ENCODE results near the gene CAPN10. TPM values are rescaled to one million over a fixed set of nuclear protein-coding genes. Genes with fewer than 3 reads are reported as not detected.
A peak's percentile ranks its signal among the peaks of the same experiment; 100 is the strongest.
"Not testable (repeated sequence)": the region's sequence is repeated elsewhere in the genome, so short reads cannot be mapped to it uniquely, and the experiment has no call there.

Gene CAPN10, protein sequence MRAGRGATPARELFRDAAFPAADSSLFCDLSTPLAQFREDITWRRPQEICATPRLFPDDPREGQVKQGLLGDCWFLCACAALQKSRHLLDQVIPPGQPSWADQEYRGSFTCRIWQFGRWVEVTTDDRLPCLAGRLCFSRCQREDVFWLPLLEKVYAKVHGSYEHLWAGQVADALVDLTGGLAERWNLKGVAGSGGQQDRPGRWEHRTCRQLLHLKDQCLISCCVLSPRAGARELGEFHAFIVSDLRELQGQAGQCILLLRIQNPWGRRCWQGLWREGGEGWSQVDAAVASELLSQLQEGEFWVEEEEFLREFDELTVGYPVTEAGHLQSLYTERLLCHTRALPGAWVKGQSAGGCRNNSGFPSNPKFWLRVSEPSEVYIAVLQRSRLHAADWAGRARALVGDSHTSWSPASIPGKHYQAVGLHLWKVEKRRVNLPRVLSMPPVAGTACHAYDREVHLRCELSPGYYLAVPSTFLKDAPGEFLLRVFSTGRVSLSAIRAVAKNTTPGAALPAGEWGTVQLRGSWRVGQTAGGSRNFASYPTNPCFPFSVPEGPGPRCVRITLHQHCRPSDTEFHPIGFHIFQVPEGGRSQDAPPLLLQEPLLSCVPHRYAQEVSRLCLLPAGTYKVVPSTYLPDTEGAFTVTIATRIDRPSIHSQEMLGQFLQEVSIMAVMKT
- 24.5 TPM for polyA plus RNA-seq (2013, experiment 1 of 2)
- 23.9 TPM for polyA plus RNA-seq (2013, experiment 2 of 2)

DNA sequence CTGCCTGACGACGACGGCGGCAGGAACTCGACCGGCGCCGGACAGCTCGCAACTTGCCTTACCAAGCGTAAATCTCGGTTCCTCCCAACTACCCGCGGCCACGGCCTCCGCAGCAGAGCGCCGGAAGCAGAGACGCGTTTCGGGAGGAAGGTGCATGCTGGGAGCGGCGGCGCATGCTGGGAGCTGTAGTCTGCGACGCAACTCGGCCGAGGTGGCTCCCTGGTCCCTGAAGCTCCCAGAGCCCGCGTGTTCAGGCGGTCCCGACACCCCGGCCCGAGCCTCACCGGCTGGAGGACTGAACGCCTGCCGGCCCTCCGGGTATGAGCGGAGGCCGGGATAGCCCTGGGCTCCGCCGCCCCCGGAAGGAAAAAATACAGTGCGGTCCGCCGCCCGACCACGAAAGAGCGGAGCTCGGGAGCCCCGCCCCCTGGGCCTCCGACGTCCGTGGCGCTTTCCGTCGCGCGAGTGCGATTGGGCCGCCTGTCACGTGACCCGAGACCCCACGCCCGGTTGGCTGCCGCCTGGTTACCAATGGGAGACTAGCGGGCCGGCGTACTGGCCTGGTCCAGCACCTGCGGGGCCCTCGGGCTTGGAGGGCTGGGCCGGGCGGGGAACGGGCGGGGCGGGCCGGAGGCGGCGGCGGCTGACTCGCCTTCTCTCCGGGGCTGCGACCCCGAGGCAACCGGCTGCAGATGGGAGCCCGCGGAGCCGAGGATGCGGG lies at the start of gene CAPN10:
Gene CAPN10, plus strand, starts transcription at position 537 of the 721 bp plus-strand sequence. Its CDS starts 178 bp downstream, at position 715.
- H3K27ac ChIP-seq (replicated peaks; ENCODE audit: low read length): peak within 1 kb of the TSS; percentile 68
- H3K4ac ChIP-seq (ENCODE audit: low read length): no peak within 1 kb of the TSS
- H4K91ac ChIP-seq (ENCODE audit: low read depth, low read length, poor library complexity): no peak within 1 kb of the TSS
- peak within 1 kb of the TSS; percentile 53 for H2AK5ac ChIP-seq (ENCODE audit: low read depth, low read length)
- no CpG with 5 or more reads among the region's 88 CpGs for WGBS, 2 donors (ENCODE audit: extremely low coverage in 2 of 2, insufficient read length in 2 of 2, insufficient replicate concordance in 1 of 2)
- peak within 1 kb of the TSS; percentile 90 to 93 for H3K4me3 ChIP-seq (ENCODE audit: low read length in 2 of 2)
- no peak within 1 kb of the TSS for H3K14ac ChIP-seq (ENCODE audit: low read length)
- peak within 1 kb of the TSS; percentile 75 for H3K23ac ChIP-seq (ENCODE audit: low read depth, low read length, poor library complexity)
- peak within 1 kb of the TSS; percentile 63 for H2BK120ac ChIP-seq (ENCODE audit: low read depth, low read length)
- H3K79me1 ChIP-seq (ENCODE audit: low read depth, low read length): peaks cover 32% of the 10 kb centered on the region
- peak within 1 kb of the TSS; percentile 99 for H2AFZ ChIP-seq (ENCODE audit: low read length)
- H3K27me3 ChIP-seq (ENCODE audit: control insufficient read depth in 3 of 3, insufficient read depth in 3 of 3, low read depth in 1 of 3, low read length in 3 of 3): no peaks in the 10 kb centered on the region
- H2BK12ac ChIP-seq (ENCODE audit: low read length): no peak within 1 kb of the TSS
- peak; percentile 95 for DNase-seq (ENCODE audit: low spot score)
- peak within 1 kb of the TSS; percentile 56 for H4K8ac ChIP-seq (ENCODE audit: low read depth, low read length)
- peak within 1 kb of the TSS; percentile 69 for H3K4me2 ChIP-seq (ENCODE audit: insufficient read depth, low read length, poor library complexity, severe bottlenecking)
- H3K36me3 ChIP-seq (replicated peaks in 1 of 2; ENCODE audit: control insufficient read depth in 2 of 2, insufficient read depth in 2 of 2, low read length in 2 of 2): peaks cover 10 to 46% of the 10 kb centered on the region in 2 donors
- H2BK5ac ChIP-seq (ENCODE audit: low read length): peak within 1 kb of the TSS; percentile 58
- no peak within 1 kb of the TSS for H2BK15ac ChIP-seq (ENCODE audit: low read length)
- H3K9ac ChIP-seq (ENCODE audit: low read depth, low read length, poor library complexity): peak within 1 kb of the TSS; percentile 93
- peak within 1 kb of the TSS; percentile 98 for H3K18ac ChIP-seq (ENCODE audit: low read length)
- H3K9me3 ChIP-seq (replicated peaks in 1 of 2; ENCODE audit: control insufficient read depth in 2 of 2, insufficient read depth in 1 of 2, low read depth in 1 of 2, low read length in 2 of 2): peaks cover 0 to 4% of the 10 kb centered on the region in 2 donors
- H3K4me1 ChIP-seq (ENCODE audit: control insufficient read depth in 2 of 2, insufficient read depth in 1 of 2, low read depth in 1 of 2, low read length in 2 of 2): peaks cover 15 to 21% of the 10 kb centered on the region in 2 donors

DNA sequence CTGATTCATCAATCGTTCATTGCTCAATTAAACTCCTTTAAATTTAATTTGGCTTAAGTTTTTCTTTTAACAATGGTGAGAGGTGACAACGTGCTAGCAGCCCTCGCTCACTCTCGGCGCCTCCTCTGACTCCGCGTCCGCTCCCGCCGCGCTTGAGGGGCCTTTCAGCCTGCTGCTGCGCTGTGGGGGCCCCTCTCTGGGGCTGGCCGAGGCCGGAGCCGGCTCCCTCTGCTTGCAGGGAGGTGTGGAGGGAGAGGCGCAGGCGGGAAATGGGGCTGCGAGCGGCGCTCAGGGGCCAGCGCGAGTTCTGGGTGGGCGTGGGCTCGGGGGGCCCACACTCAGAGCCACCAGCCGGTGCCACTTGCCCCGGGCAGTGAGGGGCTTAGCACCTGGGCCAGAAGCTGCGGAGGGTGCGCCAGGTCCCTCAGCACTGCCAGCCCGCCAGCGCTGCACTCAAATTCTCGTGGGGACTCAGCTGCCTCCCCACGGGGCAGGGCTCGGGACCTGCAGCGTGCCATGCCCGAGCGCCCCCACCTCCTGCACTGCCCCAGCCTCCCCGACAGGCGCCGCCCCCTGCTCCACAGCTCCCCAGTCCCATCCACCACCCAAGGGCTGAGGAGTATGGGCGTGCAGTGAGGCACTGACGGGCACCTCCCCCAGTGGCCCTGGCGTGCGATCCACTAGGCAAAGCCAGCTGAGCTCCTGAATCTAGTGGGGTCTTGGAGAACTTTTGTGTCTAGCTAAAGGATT lies 48.3 kb upstream of the CAPN10 start:
- H2BK12ac ChIP-seq (ENCODE audit: low read length): no peak overlapping the region
- no peak overlapping the region for H4K91ac ChIP-seq (ENCODE audit: low read depth, low read length, poor library complexity)
- no peak overlapping the region for H3K9ac ChIP-seq (ENCODE audit: low read depth, low read length, poor library complexity)
- no peak overlapping the region for H2BK15ac ChIP-seq (ENCODE audit: low read length)
- no peak overlapping the region for H2BK120ac ChIP-seq (ENCODE audit: low read depth, low read length)
- H4K8ac ChIP-seq (ENCODE audit: low read depth, low read length): no peak overlapping the region
- H3K4me2 ChIP-seq (ENCODE audit: insufficient read depth, low read length, poor library complexity, severe bottlenecking): no peak overlapping the region
- H2BK5ac ChIP-seq (ENCODE audit: low read length): no peak overlapping the region
- no peak overlapping the region for H3K27ac ChIP-seq (replicated peaks; ENCODE audit: low read length)
- no peaks in the 10 kb centered on the region for H3K4me1 ChIP-seq (ENCODE audit: control insufficient read depth in 2 of 2, insufficient read depth in 1 of 2, low read depth in 1 of 2, low read length in 2 of 2)
- H3K36me3 ChIP-seq (replicated peaks in 1 of 2; ENCODE audit: control insufficient read depth in 2 of 2, insufficient read depth in 2 of 2, low read length in 2 of 2): peaks cover 0 to 47% of the 10 kb centered on the region in 2 donors
- no peak overlapping the region for H3K23ac ChIP-seq (ENCODE audit: low read depth, low read length, poor library complexity)
- H2AK5ac ChIP-seq (ENCODE audit: low read depth, low read length): no peak overlapping the region
- WGBS, 2 donors (ENCODE audit: extremely low coverage in 2 of 2, insufficient read length in 2 of 2, insufficient replicate concordance in 1 of 2): no CpG with 5 or more reads among the region's 43 CpGs
- H2AFZ ChIP-seq (ENCODE audit: low read length): no peak overlapping the region
- no peak overlapping the region for H3K4ac ChIP-seq (ENCODE audit: low read length)
- H3K4me3 ChIP-seq (ENCODE audit: low read length in 2 of 2): no peak overlapping the region
- H3K9me3 ChIP-seq (replicated peaks in 1 of 2; ENCODE audit: control insufficient read depth in 2 of 2, insufficient read depth in 1 of 2, low read depth in 1 of 2, low read length in 2 of 2): peaks cover 0 to 12% of the 10 kb centered on the region in 2 donors
- H3K27me3 ChIP-seq (ENCODE audit: control insufficient read depth in 3 of 3, insufficient read depth in 3 of 3, low read depth in 1 of 3, low read length in 3 of 3): no peaks in the 10 kb centered on the region
- no peak overlapping the region for H3K14ac ChIP-seq (ENCODE audit: low read length)
- no peak for DNase-seq (ENCODE audit: low spot score)
- no peak overlapping the region for H3K18ac ChIP-seq (ENCODE audit: low read length)
- no peaks in the 10 kb centered on the region for H3K79me1 ChIP-seq (ENCODE audit: low read depth, low read length)

GRCh38 chr2:240539101-240539500 lies 47.4 kb upstream of the CAPN10 start:
- not testable (repeated sequence) for H2BK120ac ChIP-seq (ENCODE audit: low read depth, low read length); H3K4me2 ChIP-seq (ENCODE audit: insufficient read depth, low read length, poor library complexity, severe bottlenecking); H2BK12ac ChIP-seq (ENCODE audit: low read length); H2BK5ac ChIP-seq (ENCODE audit: low read length); H2BK15ac ChIP-seq (ENCODE audit: low read length); H3K18ac ChIP-seq (ENCODE audit: low read length); H3K9ac ChIP-seq (ENCODE audit: low read depth, low read length, poor library complexity); H3K4ac ChIP-seq (ENCODE audit: low read length); H3K14ac ChIP-seq (ENCODE audit: low read length); H2AK5ac ChIP-seq (ENCODE audit: low read depth, low read length); H3K4me1 ChIP-seq (ENCODE audit: control insufficient read depth in 2 of 2, insufficient read depth in 1 of 2, low read depth in 1 of 2, low read length in 2 of 2); H2AFZ ChIP-seq (ENCODE audit: low read length); H3K27ac ChIP-seq (replicated peaks; ENCODE audit: low read length); H4K8ac ChIP-seq (ENCODE audit: low read depth, low read length); H3K23ac ChIP-seq (ENCODE audit: low read depth, low read length, poor library complexity); H3K27me3 ChIP-seq (ENCODE audit: control insufficient read depth in 3 of 3, insufficient read depth in 3 of 3, low read depth in 1 of 3, low read length in 3 of 3); DNase-seq (ENCODE audit: low spot score); H3K79me1 ChIP-seq (ENCODE audit: low read depth, low read length); H4K91ac ChIP-seq (ENCODE audit: low read depth, low read length, poor library complexity); H3K4me3 ChIP-seq (ENCODE audit: low read length in 2 of 2)
- H3K36me3 ChIP-seq (replicated peaks in 1 of 2; ENCODE audit: control insufficient read depth in 2 of 2, insufficient read depth in 2 of 2, low read length in 2 of 2): peaks cover 0 to 49% of the 10 kb centered on the region in 2 donors
- H3K9me3 ChIP-seq (replicated peaks in 1 of 2; ENCODE audit: control insufficient read depth in 2 of 2, insufficient read depth in 1 of 2, low read depth in 1 of 2, low read length in 2 of 2): peaks cover 0 to 16% of the 10 kb centered on the region in 2 donors
- WGBS, 2 donors (ENCODE audit: extremely low coverage in 2 of 2, insufficient read length in 2 of 2, insufficient replicate concordance in 1 of 2): no CpG with 5 or more reads among the region's 17 CpGs

Data from neuronal stem cell (in vitro differentiated cells).